22Rv1 (cell line): ENCODE data around the gene BABAM2.

Experiments used
- ZFX ChIP-seq: fragments of 450-650 bp; IDR thresholded peaks from 2 replicates; pipeline ENCODE4 v1.6.1; 2017; ENCODE audit warnings: antibody characterized with exemption, borderline replicate concordance
- TF ChIP-seq, protein P1 (sequence below): fragments of 450-650 bp; IDR thresholded peaks from 2 replicates; pipeline ENCODE4 v1.5.1; 2017; ENCODE audit warnings: mild to moderate bottlenecking

- TF ChIP-seq, protein P1, sequence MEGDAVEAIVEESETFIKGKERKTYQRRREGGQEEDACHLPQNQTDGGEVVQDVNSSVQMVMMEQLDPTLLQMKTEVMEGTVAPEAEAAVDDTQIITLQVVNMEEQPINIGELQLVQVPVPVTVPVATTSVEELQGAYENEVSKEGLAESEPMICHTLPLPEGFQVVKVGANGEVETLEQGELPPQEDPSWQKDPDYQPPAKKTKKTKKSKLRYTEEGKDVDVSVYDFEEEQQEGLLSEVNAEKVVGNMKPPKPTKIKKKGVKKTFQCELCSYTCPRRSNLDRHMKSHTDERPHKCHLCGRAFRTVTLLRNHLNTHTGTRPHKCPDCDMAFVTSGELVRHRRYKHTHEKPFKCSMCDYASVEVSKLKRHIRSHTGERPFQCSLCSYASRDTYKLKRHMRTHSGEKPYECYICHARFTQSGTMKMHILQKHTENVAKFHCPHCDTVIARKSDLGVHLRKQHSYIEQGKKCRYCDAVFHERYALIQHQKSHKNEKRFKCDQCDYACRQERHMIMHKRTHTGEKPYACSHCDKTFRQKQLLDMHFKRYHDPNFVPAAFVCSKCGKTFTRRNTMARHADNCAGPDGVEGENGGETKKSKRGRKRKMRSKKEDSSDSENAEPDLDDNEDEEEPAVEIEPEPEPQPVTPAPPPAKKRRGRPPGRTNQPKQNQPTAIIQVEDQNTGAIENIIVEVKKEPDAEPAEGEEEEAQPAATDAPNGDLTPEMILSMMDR, result no peak
- TF ChIP-seq ZFX, result no peak
Measured at GRCh38 chr2:27966466-27966865, 75.9 kb downstream of the BABAM2 start.
